Loucy (cell line): ENCODE data around the gene NBEA.

Source experiments
- H2AFZ ChIP-seq: fragments of 200-600 bp; sonication (generic); 2 replicates; pipeline ENCODE4 v1.6.0; 2016; ENCODE audit warnings: antibody characterized with exemption, mild to moderate bottlenecking, low read length, moderate library complexity
- H3F3A ChIP-seq: fragments of 200-600 bp; 2 replicates; pipeline ENCODE4 v1.6.0; 2016; ENCODE audit warnings: antibody characterized with exemption, low read depth, mild to moderate bottlenecking
- H3K27me3 ChIP-seq: fragments of 200-600 bp; sonication (generic); 2 replicates; pipeline ENCODE4 v1.6.1; 2014; ENCODE audit warnings: low read length, mild to moderate bottlenecking; ENCODE audit not compliant: insufficient read depth, poor library complexity, severe bottlenecking
- H3K36me3 ChIP-seq: fragments of 200-600 bp; sonication (generic); 2 replicates; pipeline ENCODE4 v1.6.1; 2016; ENCODE audit warnings: low read length; ENCODE audit not compliant: insufficient read depth
- H3K4me1 ChIP-seq: fragments of 200-600 bp; sonication (generic); 2 replicates; pipeline ENCODE4 v1.5.1; 2014; ENCODE audit warnings: low read length, mild to moderate bottlenecking; ENCODE audit not compliant: insufficient read depth, poor library complexity, severe bottlenecking
- H3K4me2 ChIP-seq: fragments of 200-600 bp; sonication (generic); 2 replicates; pipeline ENCODE4 v1.6.0; 2014; ENCODE audit warnings: antibody characterized with exemption, low read length, low read depth, mild to moderate bottlenecking; ENCODE audit not compliant: poor library complexity, severe bottlenecking
- H3K4me3 ChIP-seq: fragments of 200-600 bp; sonication (generic); 2 replicates; pipeline ENCODE4 v1.5.1; 2014; ENCODE audit warnings: low read length, mild to moderate bottlenecking, mixed read lengths; ENCODE audit not compliant: poor library complexity, severe bottlenecking
- H3K79me2 ChIP-seq: fragments of 200-600 bp; sonication (generic); 2 replicates; pipeline ENCODE4 v1.6.1; 2014; ENCODE audit warnings: low read length; ENCODE audit not compliant: insufficient read depth
- H3K9ac ChIP-seq: fragments of 200-600 bp; sonication (generic); 2 replicates; pipeline ENCODE4 v1.6.0; 2014; ENCODE audit warnings: mild to moderate bottlenecking, low read depth, low read length, moderate library complexity; ENCODE audit not compliant: poor library complexity, severe bottlenecking
- H3K9me2 ChIP-seq: fragments of 200-600 bp; sonication (generic); replicated peaks from 2 replicates; pipeline ENCODE4 v1.6.1; 2016; ENCODE audit warnings: low read depth, low read length, mixed read lengths
- H3K9me3 ChIP-seq: fragments of 200-600 bp; sonication (generic); 2 replicates; pipeline ENCODE4 v1.6.1; 2014; ENCODE audit warnings: mild to moderate bottlenecking, antibody characterized with exemption, low read length, low read depth; ENCODE audit not compliant: insufficient read depth
- H4K20me1 ChIP-seq: fragments of 200-600 bp; sonication (generic); 2 replicates; pipeline ENCODE4 v1.6.0; 2014; ENCODE audit warnings: antibody characterized with exemption, low read length, mild to moderate bottlenecking; ENCODE audit not compliant: insufficient read depth, poor library complexity, severe bottlenecking
- CTCF ChIP-seq: fragments of 200-600 bp; sonication (generic); conservative IDR thresholded peaks from 2 replicates; pipeline ENCODE4 v1.5.1; 2014; ENCODE audit warnings: mild to moderate bottlenecking, antibody characterized with exemption, low read length
- EZH2phosphoT487 ChIP-seq: fragments of 200-600 bp; IDR thresholded peaks from 2 replicates; pipeline ENCODE4 v1.6.1; 2018; ENCODE audit warnings: antibody characterized with exemption, mild to moderate bottlenecking, moderate library complexity, borderline replicate concordance

NBEA gene

DNA sequence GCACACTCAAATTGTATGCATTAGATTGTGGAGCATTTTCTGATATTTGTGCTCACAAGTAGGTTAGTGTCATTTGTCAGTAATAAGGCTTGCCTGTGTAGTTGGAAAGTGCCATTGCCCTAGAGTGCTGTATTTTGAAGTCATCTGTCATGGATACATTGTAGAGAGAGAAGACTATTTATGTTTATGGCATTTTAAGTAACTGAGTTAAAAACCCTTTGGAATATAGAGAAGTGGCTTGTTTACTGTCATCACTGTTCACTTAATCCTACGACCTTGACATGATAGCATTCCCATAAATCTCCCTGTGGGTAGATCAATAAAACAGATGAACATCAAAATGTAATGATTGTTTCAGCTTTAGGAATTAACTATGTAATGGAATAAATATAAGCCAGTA lies 423.8 kb downstream of the NBEA start:
- H4K20me1 ChIP-seq = no peaks in the 10 kb centered on the region
- no peaks in the 10 kb centered on the region for H3K27me3 ChIP-seq
- H3K4me3 ChIP-seq = no peak overlapping the region
- no peaks in the 10 kb centered on the region for H3K36me3 ChIP-seq
- H3K9ac ChIP-seq = no peak overlapping the region
- no peak overlapping the region for H3K4me2 ChIP-seq
- H3K79me2 ChIP-seq = no peaks in the 10 kb centered on the region
- H2AFZ ChIP-seq = no peak overlapping the region
- no peaks in the 10 kb centered on the region for H3F3A ChIP-seq
- H3K9me2 ChIP-seq = no peaks in the 10 kb centered on the region
- H3K9me3 ChIP-seq = peaks cover 7% of the 10 kb centered on the region; the same call in 1 of the 2 replicates
- no peaks in the 10 kb centered on the region for H3K4me1 ChIP-seq
- TF ChIP-seq EZH2phosphoT487 (no peak), CTCF (no peak)

DNA sequence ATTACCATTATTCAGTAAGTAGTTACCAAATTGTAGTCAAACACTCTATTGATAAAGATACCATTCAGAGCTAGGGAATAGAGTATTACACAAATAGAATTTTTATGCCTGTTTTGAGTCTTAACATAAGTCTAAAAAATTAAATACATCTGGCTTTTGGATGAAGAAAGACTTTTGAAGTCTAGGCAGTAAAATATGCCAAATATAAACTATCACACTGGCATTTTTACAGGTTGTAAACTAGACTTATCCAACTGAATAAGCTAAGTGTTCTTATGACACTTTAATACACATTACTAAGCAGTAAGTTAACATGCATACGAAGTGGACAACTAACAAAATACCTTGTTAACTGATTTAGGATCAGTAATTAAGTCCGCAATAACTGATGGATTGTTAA lies 425.5 kb downstream of the NBEA start:
- Histone ChIP-seq H3K9me3 (peaks cover 17% of the 10 kb centered on the region), H2AFZ (no peak overlapping the region), H3K79me2 (no peaks in the 10 kb centered on the region), H3K9me2 (no peaks in the 10 kb centered on the region), H3F3A (no peaks in the 10 kb centered on the region), H3K36me3 (no peaks in the 10 kb centered on the region; the same call in 1 of the 2 replicates), H3K4me2 (no peak overlapping the region), H4K20me1 (no peaks in the 10 kb centered on the region), H3K4me1 (no peaks in the 10 kb centered on the region), H3K9ac (no peak overlapping the region), H3K27me3 (no peaks in the 10 kb centered on the region), H3K4me3 (no peak overlapping the region)
- TF ChIP-seq CTCF (no peak), EZH2phosphoT487 (no peak)

DNA sequence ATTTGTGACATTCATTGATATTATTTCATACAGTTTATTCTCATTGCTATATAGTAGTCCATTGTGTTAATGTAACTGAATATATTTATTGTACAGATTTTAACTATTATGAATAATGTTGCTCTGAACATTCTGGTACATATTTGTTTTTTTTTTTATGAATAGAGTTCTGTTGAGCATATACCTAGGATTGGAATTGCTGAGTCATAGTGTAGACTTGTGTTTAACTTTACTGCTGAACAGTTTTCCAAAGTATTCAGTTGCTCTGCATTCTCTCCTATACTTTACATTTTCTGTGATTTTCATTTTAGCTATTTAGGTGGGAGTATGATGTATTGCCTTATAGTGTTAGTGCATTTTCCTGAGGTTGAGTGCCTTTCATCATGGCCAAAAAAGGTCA lies 436.9 kb downstream of the NBEA start:
- TF ChIP-seq EZH2phosphoT487 (no peak), CTCF (no peak)
- Histone ChIP-seq H3K9me3 (no peaks in the 10 kb centered on the region), H2AFZ (no peak overlapping the region), H3K36me3 (no peaks in the 10 kb centered on the region), H3K4me3 (no peak overlapping the region), H3K27me3 (no peaks in the 10 kb centered on the region), H3K4me1 (no peaks in the 10 kb centered on the region), H3K9ac (no peak overlapping the region), H3F3A (no peaks in the 10 kb centered on the region), H3K79me2 (no peaks in the 10 kb centered on the region), H3K9me2 (no peaks in the 10 kb centered on the region), H3K4me2 (no peak overlapping the region), H4K20me1 (no peaks in the 10 kb centered on the region)
